AG04449 (cell line): ENCODE data around the gene EIF2B2.

Source experiments
- CTCF ChIA-PET: fragments of 350-600 bp; formaldehyde crosslinking; extraction: SDS; loops from one replicate; lab custom pipeline; 2021; ENCODE audit warnings: antibody characterized with exemption; lab: Yijun Ruan, JAX
- POLR2A ChIA-PET: fragments of 400-600, 350-600 bp; formaldehyde crosslinking; extraction: SDS; loops from one replicate; lab custom pipeline; 2020; ENCODE audit warnings: antibody characterized with exemption, inconsistent platforms; lab: Yijun Ruan, JAX
- DNase-seq: peaks from one replicate; pipeline ENCODE4 v3.0.0-alpha.2; 2010; ENCODE audit warnings: low read depth, low spot score
- H3K4me3 ChIP-seq: 2 replicates; pipeline ENCODE4 v1.5.1; 2011; ENCODE audit warnings: low read depth, mild to moderate bottlenecking, control low read depth, low read length
- TF ChIP-seq, protein P1 (sequence below): IDR thresholded peaks from one replicate; pipeline ENCODE4 v1.5.1; 2011; ENCODE audit warnings: mild to moderate bottlenecking, moderate library complexity, low read length, control low read depth, inconsistent platforms; ENCODE audit not compliant: insufficient read depth; ENCODE audit errors: missing control alignments

EIF2B2 gene

DNA sequence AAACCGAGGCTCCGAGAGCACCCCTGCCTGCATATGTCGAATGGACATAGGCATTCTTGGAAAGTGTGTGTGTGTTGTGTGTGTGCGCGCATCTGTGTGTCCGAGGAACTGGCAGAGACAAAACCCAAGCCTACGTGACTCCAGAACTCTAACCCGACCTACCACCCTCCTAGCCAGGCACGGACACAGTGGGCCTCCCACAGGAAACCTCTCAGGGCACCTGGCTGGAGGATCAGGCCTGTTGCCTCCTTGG lies 46.8 kb upstream of the EIF2B2 start:
- ChIA-PET CTCF (interaction anchor here (0.6 to 5.4 kb wide), 3 partner anchors 8 to 51 kb away, joined by 4 to 64 read pairs (median 4); no protein-coding TSS in a partner anchor), POLR2A (no interaction called here)
- DNase-seq = no peak
- H3K4me3 ChIP-seq = no peak overlapping the region
- TF ChIP-seq, protein P1, sequence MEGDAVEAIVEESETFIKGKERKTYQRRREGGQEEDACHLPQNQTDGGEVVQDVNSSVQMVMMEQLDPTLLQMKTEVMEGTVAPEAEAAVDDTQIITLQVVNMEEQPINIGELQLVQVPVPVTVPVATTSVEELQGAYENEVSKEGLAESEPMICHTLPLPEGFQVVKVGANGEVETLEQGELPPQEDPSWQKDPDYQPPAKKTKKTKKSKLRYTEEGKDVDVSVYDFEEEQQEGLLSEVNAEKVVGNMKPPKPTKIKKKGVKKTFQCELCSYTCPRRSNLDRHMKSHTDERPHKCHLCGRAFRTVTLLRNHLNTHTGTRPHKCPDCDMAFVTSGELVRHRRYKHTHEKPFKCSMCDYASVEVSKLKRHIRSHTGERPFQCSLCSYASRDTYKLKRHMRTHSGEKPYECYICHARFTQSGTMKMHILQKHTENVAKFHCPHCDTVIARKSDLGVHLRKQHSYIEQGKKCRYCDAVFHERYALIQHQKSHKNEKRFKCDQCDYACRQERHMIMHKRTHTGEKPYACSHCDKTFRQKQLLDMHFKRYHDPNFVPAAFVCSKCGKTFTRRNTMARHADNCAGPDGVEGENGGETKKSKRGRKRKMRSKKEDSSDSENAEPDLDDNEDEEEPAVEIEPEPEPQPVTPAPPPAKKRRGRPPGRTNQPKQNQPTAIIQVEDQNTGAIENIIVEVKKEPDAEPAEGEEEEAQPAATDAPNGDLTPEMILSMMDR = no peak

DNA sequence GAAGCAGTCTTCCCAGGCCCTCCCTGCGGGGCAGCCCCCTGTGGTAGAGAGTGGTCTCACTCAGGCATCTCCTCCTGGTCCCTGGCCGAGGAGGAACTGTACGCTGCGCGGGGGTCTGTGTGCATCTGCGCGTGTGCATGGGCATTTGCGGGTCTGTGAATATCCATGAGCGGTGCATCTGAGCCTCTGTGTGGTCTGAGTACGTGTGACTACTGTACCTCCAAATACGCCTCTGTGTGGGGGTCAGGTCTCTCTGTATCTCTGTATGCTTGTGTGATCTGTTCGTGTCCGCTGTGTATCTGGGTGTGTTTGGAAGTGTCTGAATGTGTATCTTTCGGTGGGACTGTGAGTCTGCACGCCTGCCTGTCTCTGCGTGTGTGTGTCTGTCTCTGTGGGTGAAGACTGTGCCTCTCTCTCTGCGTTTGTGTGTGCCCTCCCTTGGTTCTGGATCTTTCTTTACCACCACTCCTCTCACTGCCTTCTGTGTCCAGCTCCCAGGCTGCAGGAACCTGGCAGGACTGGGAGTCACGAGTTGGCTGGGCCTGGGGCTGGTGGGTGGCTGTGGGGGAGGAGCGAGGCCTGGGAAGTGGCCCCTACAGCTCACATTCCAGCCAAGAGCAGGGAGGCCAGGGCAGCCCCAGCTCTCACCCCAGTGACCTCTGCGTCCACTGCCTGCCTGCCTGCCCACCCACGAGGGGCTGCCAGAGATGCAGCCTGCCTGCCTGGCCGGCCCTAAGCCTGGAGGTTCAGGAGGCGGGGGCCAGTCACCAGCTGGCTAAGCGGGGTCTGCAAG lies 46.2 kb upstream of the EIF2B2 start:
- POLR2A ChIA-PET = no interaction called here
- DNase-seq = no peak
- TF ChIP-seq, protein P1 = no peak
- no peak overlapping the region for H3K4me3 ChIP-seq
- CTCF ChIA-PET = interaction anchor here (0.6 to 6.2 kb wide), 4 partner anchors 10 to 52 kb away, joined by 4 to 64 read pairs (median 28); no protein-coding TSS in a partner anchor

DNA sequence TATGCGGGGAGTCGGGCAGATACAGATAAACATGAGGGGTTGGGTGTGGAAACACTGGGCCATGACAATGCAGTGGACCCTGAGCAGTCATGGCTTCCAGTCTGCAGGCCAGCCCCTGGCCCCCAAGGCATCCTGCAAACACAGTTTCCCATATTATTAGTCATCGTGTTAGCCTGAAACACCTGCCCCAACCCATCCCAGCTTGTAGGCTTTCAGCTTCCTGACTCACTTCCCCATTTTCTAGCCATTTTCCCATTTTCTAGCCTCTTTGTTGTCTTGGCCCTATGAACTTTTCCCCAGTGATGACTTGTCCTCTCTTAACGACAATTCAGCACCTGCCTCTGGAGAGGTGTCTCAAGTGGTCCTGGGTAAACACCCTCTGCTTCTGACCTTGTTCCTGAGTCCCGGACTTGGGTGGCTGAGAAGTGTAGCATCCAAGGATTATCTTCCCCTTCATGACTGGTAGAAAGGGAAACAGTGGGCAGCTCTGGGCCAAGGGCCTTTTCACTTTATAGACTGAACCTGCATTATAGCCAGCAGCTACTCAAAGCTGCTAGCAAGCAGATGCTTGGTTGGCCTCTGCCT lies 43.0 kb upstream of the EIF2B2 start:
- TF ChIP-seq, protein P1 = no peak
- no peak for DNase-seq
- POLR2A ChIA-PET = no interaction called here
- CTCF ChIA-PET = interaction anchor here (0.7 to 6.2 kb wide), 2 partner anchors 13 to 103 kb away, joined by 3 to 52 read pairs; no protein-coding TSS in a partner anchor
- no peak overlapping the region for H3K4me3 ChIP-seq

DNA sequence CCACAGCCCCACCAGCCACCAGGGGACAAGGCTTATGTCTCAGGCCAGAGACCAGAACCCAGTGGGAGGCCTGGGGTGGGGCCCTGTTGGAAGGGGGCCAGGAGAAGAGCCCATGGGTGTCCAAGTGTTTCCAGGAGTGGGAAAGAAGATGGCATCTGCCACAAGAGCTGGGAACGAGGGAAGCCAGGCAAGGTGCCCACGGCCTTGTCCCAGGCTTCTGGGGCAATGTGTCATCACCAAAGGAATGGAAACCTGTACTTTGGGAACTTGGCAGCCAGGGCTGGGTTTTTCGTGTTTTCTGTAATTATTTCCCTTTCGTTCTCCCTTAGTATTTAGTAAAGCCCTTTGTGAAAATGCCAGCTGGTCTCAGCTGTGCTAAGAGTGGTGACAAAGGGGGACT lies 42.0 kb upstream of the EIF2B2 start:
- POLR2A ChIA-PET = no interaction called here

DNA sequence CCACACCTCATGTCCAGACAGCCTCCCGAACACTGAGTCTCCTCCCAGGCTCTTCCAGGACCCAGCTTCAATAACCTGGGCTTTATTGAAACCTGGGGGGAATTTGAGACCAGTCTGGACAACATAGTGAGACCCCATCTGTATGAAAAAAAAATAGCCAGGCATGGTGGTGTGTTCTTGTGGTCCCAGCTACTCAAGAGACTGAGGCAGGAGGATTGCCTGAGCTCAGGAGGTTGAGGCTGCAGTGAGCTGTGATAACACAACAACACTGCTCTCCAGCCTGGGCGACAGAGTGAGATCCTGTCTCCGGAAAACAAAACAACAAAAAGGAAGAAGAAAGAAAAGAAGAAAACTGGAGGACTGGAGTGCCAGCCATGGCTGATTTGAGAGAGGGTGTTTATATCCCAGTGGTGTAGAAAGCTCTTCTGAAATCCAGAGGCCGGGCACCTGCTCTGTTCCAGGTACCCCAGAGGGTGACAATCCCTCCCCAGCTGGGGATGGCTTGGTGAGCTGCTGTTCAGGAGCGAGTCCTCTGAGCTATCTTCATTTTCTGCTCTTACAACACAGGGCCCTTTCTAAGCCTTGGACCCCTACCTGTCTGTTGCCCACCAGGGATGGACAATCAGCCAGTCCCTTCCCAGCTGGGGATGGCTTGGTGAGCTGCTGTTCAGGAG lies 41.3 kb upstream of the EIF2B2 start:
- POLR2A ChIA-PET = no interaction called here
- CTCF ChIA-PET = interaction anchor here (1.0 to 6.2 kb wide), 4 partner anchors 12 to 21 kb away, joined by 3 to 52 read pairs (median 4); no protein-coding TSS in a partner anchor
- no peak overlapping the region for H3K4me3 ChIP-seq
- TF ChIP-seq, protein P1 = no peak
- DNase-seq = no peak

More for the DNA sequence above, 42.0 kb upstream of the EIF2B2 start:
- TF ChIP-seq, protein P1 = no peak
- H3K4me3 ChIP-seq = no peak overlapping the region
- CTCF ChIA-PET = interaction anchor here (1.7 to 6.2 kb wide), 2 partner anchors 11 to 14 kb away, joined by 5 to 52 read pairs; no protein-coding TSS in a partner anchor
- no peak for DNase-seq

DNA sequence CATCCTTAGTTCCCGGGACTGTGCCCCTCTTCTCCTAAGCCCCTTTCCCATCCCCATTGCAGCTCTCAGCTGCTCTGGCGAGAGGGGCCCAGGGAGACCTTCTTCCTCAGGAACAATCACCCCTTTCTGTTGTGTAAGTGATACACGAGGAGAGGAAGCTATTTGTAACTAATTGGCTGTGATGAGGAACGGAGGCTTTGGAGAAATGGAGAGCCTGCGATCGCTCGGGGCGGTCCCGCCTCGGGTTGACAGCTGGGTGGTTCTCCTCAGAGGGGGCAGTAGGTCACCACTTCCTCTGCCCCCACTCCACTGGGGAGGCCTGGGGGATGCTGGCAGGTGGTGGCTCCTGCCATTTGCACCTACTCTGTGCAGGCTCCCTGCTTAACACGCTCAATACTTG lies 40.7 kb upstream of the EIF2B2 start:
- no peak for DNase-seq
- CTCF ChIA-PET = interaction anchor here (1.0 to 6.2 kb wide), 5 partner anchors 12 to 57 kb away, joined by 3 to 52 read pairs (median 5); no protein-coding TSS in a partner anchor
- H3K4me3 ChIP-seq = no peak overlapping the region
- TF ChIP-seq, protein P1 = no peak
- POLR2A ChIA-PET = no interaction called here
